ENCODE measurements around the gene OR6S1. TPM values are rescaled to one million over a fixed set of nuclear protein-coding genes. Genes with fewer than 3 reads are reported as not detected.
"Not testable (repeated sequence)": the region's sequence is repeated elsewhere in the genome, so short reads cannot be mapped to it uniquely, and the experiment has no call there.

The OR6S1 gene
- total RNA-seq, 1 donor from 2014 or later, result not detected

GRCh38 chr14:20668969-20669368 is 27.5 kb upstream of the OR6S1 start:
- DNase-seq, result no peak

GRCh38 chr14:20667957-20668356 is 26.5 kb upstream of the OR6S1 start:
- DNase-seq, result no peak

GRCh38 chr14:20666400-20666961 is 25.0 kb upstream of the OR6S1 start:
- DNase-seq, result not testable (repeated sequence)

- DNase-seq, result no peak
Observed at GRCh38 chr14:20662968-20663732, 21.7 kb upstream of the OR6S1 start.

- DNase-seq, result no peak
Observed at GRCh38 chr14:20661197-20661596, 19.7 kb upstream of the OR6S1 start.

- no peak for DNase-seq
Observed at GRCh38 chr14:20659813-20660395, 18.4 kb upstream of the OR6S1 start.

- no peak for DNase-seq
Observed at GRCh38 chr14:20659336-20659735, 17.8 kb upstream of the OR6S1 start.

- no peak for DNase-seq
Observed at GRCh38 chr14:20658246-20658645, 16.8 kb upstream of the OR6S1 start.

- DNase-seq, result no peak
Observed at GRCh38 chr14:20657216-20658211, 16.0 kb upstream of the OR6S1 start.

- no peak for DNase-seq
Observed at GRCh38 chr14:20656274-20656673, 14.8 kb upstream of the OR6S1 start.

GRCh38 chr14:20655851-20656250 is 14.4 kb upstream of the OR6S1 start:
- no peak for DNase-seq

- DNase-seq, result no peak
Observed at GRCh38 chr14:20652996-20653975, 11.8 kb upstream of the OR6S1 start.

GRCh38 chr14:20645481-20645880 is 4.0 kb upstream of the OR6S1 start:
- no peak for DNase-seq

GRCh38 chr14:20644520-20644919 is 3.0 kb upstream of the OR6S1 start:
- DNase-seq, result no peak

GRCh38 chr14:20642755-20643154 is 1.3 kb upstream of the OR6S1 start:
- not testable (repeated sequence) for DNase-seq

- no peak for DNase-seq
Observed at GRCh38 chr14:20642182-20642581, 691 bp upstream of the OR6S1 start.

- peak; percentile 11 for DNase-seq
Observed at GRCh38 chr14:20632831-20633691, 8.4 kb downstream of the OR6S1 start.

- DNase-seq, result no peak
Observed at GRCh38 chr14:20632448-20632830, 9.1 kb downstream of the OR6S1 start.

GRCh38 chr14:20631880-20632389 is 9.6 kb downstream of the OR6S1 start:
- DNase-seq, result no peak

Measured in skin of body (tissue), 2 donors.